ENCODE measurements around the gene WFDC10A. TPM values are rescaled to one million over a fixed set of nuclear protein-coding genes. Genes with fewer than 3 reads are reported as not detected.
"Not testable (repeated sequence)": the region's sequence is repeated elsewhere in the genome, so short reads cannot be mapped to it uniquely, and the experiment has no call there.

The WFDC10A gene
- not detected in 2 replicates for polyA plus RNA-seq (2014; cell fraction: cytosol; rRNA removed)
- not detected in 2 replicates for polyA plus RNA-seq (2014; cell fraction: nucleus; rRNA removed)

DNA sequence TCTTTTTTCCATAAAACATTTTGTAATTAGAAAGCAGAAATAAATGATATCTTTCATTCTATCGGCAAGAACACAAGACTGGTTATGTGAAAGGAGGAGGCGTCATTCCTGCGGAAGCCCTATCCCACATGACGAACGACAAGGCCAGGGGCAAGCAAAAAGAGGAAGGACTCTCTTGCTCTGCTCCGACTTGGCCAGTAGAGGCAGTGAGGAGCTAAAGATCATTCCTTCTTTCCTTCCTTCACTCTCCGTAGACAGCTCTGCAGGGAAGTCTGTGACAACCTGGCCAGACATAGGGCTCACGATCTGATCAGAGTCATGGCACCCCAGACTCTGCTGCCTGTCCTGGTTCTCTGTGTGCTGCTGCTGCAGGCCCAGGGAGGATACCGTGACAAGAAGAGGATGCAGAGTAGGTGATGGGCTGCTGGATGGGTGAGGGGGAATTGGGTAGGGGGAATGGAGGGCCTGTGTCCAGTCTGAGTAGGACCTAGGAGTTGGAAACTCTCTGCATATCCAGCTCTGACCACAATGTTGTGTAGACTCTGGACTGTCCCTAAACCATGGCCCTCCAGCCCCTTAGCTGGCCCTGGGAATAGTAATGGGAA is at the start of gene WFDC10A:
TSS of gene WFDC10A (plus strand) at position 244 of the 605 bp plus-strand sequence. CDS start at position 319, 75 bp downstream.
- DNase-seq (ENCODE audit: low spot score) = peak; percentile 59

DNA sequence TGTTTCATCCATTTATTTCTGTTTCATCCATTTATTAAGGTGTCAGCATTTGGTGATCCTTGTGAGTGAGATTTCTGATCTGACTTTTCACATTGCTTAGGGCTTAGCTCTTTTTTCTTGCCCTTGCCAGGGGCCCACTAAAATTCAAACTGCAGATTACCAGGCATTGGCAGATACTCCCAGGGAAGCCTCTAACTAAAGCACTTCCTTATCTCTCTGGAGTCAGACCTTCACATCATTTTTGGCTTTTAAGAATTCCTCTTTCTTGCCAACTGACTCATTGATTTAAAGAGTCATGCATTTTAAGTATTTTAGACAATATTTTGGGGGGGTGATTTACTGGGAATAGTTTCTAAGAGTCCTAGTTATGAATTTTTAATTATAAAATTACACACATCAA is 47.8 kb upstream of the WFDC10A start:
- no peak for DNase-seq (ENCODE audit: low spot score)

DNA sequence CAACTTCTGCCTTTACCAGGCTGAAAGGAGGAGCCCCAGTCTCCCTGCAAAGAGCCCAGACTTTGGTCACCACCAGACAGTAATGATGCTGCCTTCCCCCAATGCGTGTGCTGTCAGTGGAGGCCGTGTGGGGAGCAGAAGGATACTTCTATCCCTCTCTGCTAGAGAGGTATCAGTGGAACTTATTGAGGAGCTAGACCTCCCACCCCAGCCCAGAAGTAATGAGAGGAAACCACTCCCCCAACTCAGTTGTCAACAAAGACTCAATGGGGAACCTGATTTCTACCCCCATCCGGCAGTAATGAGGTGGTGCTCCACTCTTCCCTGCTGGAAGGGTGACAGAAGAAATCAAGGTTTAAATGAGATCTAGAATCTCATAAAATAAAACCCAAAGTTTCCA is 46.0 kb upstream of the WFDC10A start:
- no peak for DNase-seq (ENCODE audit: low spot score)

DNA sequence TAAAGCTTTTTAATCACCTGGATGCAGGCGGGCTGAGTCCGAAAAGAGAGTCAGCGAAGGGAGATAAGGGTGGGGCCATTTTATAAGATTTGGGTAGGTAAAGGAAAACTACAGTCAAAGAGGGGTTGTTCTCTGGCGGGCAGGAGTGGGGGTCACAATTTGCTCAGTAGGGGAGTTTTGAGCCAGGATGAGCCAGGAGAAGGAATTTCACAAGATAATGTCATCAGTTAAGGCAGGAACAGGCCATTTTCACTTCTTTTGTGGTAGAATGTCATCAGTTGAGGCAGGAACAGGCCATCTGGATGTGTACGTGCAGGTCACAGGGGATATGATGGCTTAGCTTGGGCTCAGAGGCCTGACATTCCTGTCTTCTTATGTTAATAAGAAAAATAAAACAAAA is 45.2 kb upstream of the WFDC10A start:
- DNase-seq (ENCODE audit: low spot score) = not testable (repeated sequence)

DNA sequence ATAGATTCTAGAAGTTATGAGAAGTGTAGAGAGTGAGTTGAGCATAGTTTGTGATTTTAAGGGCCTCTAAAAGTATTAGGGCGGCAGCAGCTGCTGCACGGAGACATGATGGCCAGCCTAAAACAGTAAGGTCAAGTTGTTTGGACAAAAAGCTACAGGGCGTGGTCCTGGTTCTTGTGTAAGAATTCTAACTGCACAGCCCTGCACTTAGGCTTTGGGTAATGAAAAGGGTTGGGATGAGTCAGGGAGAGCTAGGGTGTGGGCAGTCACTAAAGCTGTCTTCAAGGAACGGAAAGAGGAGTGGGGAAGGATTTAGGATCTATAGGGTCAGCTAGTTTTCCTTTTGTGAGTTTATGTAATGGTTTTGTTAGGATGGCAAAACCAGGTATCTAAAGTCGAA is 43.6 kb upstream of the WFDC10A start:
- DNase-seq (ENCODE audit: low spot score) = not testable (repeated sequence)

DNA sequence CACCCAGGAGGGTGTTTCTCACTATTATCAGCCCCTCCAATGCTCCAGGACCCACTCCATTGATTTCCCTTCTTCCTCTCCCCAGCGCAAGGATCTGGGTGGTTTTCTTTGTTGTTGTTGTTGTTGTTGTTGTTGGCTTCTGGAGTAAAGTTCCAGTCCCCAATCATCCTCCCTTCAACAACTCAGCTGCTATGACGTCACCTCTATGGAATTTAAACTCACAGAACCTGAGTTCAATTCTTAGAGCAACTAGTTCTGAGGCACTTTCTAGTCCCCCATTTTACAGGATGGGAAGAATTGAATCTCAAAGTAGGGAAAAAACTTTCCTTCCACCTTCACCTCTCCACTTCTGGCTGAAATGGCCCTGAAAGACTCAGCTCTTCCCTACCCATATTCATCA is 40.7 kb upstream of the WFDC10A start:
- DNase-seq (ENCODE audit: low spot score) = no peak

DNA sequence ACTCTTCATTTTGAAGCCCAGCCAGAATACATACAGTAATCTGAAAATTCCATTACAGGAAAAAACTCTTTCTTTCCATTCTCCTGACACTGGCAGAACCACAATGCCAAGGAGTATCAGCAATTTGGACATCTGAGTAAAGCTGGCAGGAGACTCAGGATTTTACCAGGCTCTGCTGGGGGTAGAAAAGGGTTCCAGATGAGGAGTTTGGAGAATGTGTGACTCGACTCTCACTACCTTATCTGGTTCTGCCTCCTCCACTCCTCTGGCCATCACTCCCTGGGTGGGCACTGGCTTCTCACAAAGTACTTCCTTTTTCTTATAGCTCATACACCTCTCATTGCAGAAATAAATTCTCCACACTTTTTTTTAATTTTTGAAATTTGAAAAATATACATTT is 39.8 kb upstream of the WFDC10A start:
- no peak for DNase-seq (ENCODE audit: low spot score)

DNA sequence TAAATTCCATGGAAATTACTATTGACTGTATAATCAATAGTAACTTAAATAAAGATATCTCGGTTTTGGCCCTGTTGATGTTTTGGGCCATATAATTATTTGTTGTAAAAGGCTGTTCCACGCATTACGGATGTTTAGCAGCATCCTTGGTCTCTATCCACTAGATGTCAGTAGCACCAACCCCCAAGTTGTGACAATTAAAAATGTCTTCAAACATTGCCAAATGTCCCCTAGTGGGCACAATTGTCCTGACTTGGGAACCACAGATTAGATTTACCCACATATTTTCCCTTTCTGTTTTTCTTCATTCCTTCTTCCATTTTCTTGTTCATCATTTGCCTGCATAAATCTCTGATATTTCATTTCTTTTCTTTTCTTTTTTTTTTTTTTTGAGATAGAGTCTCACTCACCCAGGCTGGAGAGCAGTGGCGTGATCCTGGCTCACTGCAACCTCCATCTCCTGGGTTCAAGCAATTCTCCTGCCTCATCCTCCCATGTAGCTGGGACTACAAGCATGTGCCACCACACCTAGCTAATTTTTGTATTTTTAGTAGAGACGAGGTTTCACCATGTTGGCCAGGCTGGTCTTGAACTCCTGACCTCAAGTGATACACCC is 36.9 kb upstream of the WFDC10A start:
- peak; percentile 49 for DNase-seq (ENCODE audit: low spot score)

DNA sequence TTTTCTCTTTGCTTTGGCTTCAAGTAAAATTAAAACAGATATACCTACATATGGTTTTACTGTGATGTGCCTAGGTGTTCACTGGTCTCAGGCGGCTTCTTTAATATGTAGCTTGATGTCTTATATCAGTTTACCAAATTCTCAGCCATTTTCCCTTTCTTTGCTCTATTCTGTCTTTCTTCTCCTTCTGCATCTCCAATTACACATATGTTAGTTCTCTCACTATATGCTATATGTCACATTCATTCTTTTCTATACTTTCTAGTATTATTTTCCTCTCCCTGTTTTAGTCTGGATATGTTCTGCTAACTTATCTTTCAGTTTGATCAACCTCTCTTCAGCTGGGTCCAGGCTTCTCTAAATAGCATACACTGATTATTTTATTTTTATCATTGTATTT is 36.0 kb upstream of the WFDC10A start:
- DNase-seq (ENCODE audit: low spot score) = no peak

DNA sequence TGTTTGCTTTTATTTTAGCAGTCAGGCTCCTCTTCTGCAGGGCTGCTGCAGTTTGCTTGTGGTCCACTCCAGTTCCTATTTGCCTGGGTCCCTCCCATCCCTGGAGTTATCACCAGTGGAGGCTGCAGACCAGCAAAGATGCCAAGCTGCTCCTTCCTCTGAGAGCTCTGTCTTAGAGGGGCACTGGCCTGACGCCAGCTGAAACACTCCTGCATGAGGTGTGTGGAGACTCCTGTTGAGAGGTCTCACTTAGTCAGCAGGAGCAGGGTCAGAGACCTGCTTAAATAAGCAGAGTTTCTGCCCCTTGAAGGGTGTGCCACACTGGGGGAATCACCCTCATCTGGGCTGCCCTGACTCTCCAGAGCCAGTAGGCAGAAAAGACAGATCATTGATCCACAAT is 34.3 kb upstream of the WFDC10A start:
- DNase-seq (ENCODE audit: low spot score) = no peak

DNA sequence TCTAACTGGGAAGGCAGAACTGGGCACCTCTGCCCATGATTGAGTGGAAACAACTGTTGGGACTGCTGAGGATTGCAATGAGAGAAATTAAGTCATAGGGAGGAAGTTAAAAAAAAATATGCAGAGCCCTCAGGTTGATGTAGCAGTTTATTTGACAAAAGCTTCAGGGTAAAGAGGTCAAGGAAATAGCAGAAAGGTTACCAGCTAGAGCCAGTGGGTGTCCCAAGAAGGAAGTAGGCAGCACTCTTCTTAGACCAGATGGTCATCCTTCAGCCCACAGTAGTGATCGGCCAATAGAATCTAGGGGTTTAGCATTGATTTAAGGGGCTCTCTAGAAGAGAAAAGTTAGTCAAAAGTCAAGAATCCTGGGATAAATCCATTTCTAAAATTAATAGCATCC is 21.7 kb upstream of the WFDC10A start:
- no peak for DNase-seq (ENCODE audit: low spot score)

DNA sequence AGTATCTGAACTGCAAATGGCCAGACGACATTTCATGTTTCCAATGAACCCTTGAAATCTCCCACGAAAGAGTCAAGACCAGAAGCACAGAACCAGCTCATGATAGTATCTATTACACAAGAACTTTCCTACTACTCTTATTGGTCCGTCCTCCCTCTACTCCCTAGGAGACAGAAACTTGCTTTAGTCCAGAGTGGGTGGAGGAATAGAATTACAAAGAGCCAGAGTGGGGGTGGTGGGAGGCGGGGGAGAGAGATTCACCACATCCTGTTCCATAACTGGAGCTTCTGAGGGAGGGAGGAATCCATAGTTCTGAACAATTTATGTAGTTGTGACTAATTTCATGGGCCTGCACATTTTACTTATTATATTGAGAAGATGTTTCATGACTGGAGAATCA is 18.5 kb upstream of the WFDC10A start:
- no peak for DNase-seq (ENCODE audit: low spot score)

DNA sequence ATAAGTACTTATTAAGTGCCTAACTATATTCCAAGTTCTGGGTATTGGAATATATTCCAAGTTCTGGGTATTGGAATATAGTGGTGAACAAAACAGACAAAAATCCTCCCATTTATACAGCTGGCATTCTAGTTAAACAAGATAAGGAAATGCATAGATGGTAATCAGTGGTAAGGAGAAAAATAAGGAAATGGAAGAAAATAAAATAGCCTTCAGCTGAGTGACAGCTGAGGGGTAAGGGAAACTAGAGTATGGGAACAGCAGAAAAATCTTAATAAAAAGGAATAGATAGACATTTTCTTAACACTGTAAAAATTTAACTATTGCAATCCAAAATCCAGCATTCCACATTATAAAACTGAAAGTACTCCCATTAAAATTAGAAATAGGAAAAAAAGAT is 17.2 kb upstream of the WFDC10A start:
- DNase-seq (ENCODE audit: low spot score) = no peak

DNA sequence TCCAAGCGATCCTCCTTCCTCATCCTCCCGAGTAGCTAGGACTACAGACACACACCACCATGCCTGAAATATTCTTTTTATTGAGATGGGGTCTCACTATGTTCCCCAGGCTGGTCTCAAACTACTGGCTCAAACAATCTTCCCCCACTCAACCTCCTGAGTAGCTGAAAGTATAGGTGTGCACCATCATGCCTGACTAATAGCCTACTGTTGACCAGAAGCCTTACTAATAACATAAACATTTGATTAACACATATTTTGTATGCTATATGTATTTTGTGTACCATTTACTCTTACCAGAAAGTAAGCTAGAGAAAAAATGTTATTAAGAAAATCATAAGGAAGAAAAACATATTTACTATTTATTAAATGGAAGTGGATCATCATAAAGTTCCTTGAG is 11.9 kb upstream of the WFDC10A start:
- no peak for DNase-seq (ENCODE audit: low spot score)

DNA sequence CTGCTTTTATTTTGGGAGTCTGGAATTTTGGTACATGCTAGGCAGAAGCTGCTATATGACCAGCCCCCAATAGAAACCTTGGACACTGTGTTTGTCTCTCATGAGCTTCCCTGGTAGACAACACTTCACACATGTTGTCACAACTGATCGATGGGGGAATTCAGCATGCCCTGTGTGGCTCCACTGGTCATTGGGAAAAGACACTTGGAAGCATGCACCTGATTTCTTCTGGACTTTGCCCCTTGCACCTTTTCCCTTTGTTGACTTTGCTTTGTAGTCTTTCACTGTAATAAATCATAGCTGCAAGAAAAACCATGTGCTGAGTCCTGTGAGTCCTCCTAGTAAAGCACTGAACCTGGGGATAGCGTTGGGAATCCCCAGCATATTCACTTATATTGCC is 7.9 kb upstream of the WFDC10A start:
- DNase-seq (ENCODE audit: low spot score) = no peak

DNA sequence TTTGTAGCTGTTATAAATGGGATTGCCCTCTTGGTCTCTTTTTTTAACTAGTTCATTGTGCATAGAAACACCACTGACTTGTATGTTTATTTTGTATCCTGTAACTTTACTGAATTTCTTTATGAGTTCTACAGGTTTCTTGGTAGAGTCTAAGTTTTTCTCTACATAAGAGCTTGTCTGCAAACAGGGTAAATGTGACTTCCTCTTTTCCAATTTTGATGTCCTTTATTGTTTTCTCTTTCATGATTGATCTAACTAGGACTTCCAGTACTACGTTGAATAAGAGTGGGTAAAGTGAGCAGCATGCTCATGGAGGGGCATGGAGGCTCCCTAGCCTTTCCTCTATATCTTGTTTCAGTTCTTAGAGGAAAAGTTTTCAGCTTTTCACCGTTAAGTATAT is 3.0 kb upstream of the WFDC10A start:
- no peak for DNase-seq (ENCODE audit: low spot score)

DNA sequence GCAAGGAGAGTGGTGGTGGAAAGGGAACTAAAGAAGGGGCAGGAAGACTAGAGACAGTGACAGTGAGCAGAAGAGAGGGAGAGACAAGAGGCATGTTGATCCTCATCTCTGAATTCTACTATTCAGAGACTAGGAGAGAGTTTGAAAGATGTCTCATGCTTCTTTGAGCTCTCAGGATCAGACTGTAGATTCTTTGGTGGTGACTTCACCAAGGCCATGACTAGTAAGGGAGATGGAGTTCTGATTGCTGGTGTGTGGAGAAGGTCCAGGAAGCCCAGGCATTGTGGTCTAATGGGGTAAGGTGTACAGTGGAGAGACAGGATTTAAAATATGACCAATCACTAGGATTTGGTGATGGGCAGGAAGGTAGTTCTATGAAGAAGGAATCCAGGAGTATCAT is 832 bp downstream of the WFDC10A start:
- no peak for DNase-seq (ENCODE audit: low spot score)

DNA sequence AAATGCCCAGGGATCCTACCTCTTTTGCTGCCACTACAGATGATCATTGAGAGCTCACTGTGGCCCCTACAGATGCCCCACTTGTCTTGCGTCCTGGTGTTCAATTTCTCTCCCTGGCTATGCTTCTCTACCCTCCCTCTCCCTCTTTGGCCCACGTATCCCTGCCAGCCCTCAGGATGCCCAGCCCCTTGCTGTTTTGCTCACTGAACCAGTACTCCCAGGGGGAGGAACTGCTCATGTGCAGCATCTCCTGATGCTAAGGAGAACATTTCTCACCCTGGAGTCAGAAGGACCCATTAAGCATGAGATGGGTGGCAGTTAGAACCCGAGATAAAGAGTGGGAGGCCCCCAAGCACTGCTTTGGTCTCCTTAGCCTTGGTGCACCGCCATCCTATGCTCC is 1.6 kb downstream of the WFDC10A start, which contains the start of gene WFDC9:
TSS of gene WFDC9 (minus strand) at position 101 of the 400 bp plus-strand sequence. CDS start 21,103 bp downstream, outside the sequence.
- DNase-seq (ENCODE audit: low spot score) = no peak

DNA sequence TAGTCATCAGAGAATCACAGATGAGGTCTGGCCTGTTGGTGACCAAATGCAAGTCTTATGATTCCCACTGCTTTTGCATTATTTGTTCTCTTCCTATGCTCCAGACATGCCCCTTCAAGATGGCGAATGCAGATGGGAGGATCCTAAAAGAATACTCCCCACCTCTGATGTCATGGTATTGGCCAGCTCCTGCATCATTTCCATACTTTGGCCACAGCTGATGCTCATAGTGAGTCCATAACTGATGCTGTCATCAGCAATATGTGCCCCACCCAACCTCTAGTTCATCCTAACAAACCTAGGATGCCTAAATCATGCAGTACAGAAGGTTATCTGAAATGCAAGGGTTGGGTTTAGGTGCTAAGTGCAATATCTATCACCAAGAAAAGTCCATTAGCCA is 7.0 kb downstream of the WFDC10A start:
- DNase-seq (ENCODE audit: low spot score) = no peak

DNA sequence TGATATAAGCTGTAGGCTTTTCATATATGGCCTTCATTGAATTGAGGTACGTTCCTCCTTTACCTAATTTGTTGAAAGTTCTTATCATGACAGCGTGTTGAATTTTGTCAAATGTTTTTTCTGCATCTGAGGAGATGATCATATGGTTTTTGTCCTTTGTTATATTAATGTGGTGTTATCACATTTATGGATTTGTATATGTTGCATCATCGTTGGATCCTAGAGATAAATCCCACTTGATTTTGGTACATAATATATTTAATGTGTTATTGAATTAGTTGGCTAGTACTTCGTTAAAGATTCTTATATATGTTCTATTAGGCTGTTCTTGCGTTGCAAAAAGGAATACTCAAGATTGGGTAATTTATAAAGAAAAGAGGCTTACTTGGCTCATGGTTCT is 10.1 kb downstream of the WFDC10A start:
- DNase-seq (ENCODE audit: low spot score) = no peak

DNA sequence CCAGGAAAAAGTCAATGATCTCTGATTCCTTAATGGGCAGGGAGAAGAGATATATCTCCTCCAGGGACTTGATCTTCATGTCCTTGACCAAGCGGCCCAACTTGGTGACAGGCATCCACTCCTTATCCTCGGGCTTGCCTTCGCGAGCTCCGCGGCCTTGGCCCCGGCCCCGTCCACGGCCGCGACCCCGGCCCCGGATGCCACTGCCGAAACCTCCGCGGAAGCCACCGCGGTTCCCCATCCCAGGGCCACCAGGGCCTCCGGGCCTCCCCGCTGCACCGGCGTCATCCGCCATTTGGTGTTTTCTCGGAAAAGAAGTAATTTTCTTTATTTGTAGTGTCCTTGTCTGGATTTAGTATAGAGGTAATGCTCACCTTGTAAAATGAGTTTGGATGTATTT is 11.5 kb downstream of the WFDC10A start:
- DNase-seq (ENCODE audit: low spot score) = not testable (repeated sequence)

DNA sequence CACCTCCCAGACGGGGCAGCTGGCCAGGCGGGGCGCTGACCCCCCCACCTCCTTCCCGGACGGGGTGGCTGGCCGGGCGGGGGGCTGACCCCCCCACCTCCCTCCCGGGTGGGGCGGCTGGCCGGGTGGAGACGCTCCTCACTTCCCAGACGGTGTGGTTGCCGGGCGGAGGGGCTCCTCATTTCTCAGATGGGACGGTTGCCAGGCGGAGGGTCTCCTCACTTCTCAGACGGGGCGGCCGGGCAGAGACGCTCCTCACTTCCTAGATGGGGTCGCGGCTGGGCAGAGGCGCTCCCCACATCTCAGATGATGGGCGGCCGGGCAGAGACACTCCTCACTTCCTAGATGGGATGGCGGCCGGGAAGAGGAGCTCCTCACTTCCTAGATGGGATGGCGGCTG is 16.3 kb downstream of the WFDC10A start:
- DNase-seq (ENCODE audit: low spot score) = not testable (repeated sequence)

DNA sequence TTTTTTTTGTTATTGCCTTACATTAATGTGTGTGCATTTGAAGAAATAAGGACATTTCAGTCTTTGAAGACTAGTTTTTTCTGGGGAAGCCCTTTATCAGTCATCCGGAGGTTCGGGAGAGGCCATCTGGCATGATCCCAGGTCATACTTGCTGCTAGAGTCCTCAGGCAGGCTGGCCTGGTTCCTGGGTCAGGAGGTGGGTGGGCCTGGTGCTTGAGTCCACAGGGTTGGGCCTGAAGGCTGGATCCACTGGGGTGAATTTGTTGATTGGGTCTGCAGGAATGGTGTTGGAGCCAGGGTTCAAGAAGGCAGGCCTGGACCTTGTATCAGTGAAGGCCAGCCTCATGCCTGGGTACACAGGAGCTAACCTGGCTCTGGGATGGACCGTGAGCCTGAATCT is 17.3 kb downstream of the WFDC10A start:
- no peak for DNase-seq (ENCODE audit: low spot score)

Measured in SK-N-DZ (cell line).